HG03457 (cell line): Measurements from ENCODE around the gene ASPHD1.
"Not testable (repeated sequence)": the region's sequence is repeated elsewhere in the genome, so short reads cannot be mapped to it uniquely, and the experiment has no call there.

ENCODE experiments used
- ATAC-seq: cut with Tn5 transposase; IDR thresholded peaks from one replicate; pipeline ENCODE4 v1.9.1; 2021; ENCODE audit warnings: moderate number of reproducible peaks; ENCODE audit not compliant: unreplicated experiment

Gene ASPHD1, protein sequence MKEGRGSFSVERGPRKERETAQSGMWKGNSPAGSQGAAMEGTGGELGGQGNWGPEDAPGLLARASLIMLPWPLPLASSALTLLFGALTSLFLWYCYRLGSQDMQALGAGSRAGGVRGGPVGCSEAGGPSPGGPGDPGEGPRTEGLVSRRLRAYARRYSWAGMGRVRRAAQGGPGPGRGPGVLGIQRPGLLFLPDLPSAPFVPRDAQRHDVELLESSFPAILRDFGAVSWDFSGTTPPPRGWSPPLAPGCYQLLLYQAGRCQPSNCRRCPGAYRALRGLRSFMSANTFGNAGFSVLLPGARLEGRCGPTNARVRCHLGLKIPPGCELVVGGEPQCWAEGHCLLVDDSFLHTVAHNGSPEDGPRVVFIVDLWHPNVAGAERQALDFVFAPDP

DNA sequence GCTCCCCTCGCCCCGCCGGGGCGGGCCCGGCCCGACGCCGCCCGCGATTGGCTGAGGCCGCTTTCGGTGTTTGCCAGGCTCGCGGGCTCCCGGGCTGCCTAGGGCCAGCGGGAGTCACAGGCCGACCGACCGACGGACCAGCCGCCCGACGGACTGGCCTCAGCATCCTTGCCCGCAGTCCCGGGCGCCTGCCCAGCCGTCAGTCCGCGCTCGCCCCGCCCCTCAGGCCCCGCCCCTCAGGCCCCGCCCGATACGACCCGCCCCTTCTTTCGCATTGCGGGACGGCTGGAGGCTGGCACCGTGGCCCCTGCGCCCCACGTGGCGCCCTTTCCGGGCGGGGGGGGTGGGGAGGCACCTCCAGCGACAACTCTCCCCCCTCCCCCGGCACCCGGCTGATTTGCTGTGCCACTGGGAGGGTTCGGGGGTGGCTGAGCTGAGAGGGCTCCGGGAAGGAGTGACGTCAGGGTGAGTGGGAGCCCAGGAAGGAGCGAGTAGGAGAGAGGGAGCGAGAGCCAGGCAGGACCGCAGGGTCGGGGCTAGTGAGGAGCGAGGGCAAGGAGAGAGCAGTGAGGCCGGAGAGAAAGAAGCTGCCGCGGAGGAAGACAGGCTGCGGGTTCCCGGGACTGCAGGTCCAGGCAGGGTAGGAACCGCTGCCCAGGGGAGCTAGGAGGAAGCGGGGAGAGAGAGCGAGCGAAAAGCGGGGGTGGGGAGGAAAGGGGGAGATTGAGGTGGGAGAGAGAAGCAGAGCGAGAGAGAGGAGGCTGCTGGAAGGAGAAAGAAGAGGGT lies at the start of gene ASPHD1:
Gene ASPHD1 (plus strand): TSS at position 387 of the 786 bp plus-strand sequence. CDS start 484 bp downstream, outside the sequence.
- no peak for ATAC-seq

DNA sequence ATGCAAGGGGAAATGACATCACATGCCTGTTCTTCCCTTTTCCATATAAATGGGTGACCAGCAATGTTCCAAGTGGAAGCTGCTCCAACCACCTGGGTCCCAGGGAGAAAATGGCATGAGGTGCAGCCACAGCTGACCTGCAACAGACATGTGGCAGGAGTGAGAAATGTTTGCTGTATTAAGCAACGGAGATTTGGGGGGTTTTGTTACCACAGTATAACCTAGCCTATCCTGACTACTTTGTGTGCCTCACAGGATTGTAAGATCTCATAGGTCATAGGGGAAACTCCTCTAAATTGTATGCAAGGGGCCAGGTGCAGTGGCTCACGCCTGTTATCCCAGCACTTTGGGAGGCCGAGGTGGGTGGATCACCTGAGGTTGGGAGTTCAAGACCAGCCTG lies 49.3 kb upstream of the ASPHD1 start:
- no peak for ATAC-seq

DNA sequence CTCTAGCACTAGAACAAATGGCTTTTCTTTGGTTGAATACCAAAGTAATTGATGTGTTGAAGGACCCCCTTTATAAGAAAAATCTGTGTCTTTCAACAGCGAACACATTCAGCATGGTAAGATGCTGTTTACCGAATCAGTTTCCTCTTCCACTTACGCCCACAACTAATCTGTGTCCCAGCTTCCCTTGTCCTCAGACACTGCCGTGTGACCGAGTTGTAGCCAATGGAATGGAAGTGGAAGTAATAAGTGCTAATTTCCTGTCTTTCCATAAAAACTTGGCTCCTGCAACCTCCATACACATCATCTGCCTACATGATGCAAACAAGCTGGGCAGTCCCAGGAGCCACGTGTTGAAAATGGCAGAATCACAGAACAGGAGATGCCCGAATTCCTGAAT lies 47.6 kb upstream of the ASPHD1 start:
- ATAC-seq: no peak

DNA sequence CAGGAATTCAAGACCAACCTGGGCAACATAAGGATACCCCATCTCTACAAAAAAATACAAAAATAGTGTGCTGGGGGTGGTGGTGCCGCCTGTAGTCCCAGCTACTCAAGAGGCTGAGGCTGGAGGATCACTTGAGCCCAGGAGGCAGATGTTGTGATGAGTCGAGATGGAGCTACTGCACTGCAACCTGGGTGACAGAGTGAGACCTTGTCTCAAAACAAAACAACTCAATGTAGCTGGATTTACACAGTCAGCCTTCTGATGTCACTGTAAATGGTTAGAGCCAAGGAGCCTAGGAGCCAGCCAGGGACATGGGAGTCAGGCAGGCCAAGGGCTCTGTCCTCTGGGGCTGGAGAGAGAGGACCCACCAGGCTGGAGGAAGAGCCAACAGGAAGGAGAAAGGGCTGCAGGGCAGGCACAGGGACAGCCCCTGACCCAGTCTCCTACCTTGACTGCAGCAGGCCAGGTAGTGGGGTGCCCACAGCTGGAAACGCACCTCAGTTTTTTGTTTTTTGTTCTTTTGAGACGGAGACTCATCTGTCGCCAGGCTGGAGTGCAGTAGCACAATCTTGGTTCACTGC lies 45.7 kb upstream of the ASPHD1 start:
- no peak for ATAC-seq

DNA sequence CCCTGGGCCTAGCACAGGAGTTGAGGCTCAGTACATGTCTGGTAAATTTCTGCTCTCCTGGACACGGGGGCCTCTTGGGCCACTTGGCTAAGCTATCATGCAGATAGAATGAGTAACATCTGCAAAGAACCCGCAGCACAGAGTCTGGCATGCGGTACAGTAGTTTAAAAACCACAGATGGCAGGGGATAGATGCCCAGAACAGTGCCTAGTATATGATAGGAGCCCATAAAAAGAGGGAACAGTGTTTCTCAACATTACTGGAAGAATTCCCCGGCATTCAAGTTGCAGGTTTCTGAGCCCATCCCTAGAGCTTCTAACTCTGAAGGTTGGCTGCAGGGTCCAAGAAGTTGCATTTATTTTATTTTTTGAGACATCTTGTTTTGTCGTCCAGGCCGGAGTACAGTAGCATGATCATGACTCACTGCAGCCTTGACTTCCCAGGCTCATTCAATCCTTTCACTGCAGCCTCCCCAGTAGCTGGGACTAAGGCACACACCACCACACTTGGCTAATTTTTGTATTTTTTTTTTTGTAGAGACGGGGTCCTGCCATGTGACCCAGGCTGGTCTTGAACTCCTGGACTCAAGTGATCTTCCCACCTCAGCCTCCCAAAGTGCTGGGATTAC lies 43.0 kb upstream of the ASPHD1 start:
- no peak for ATAC-seq

DNA sequence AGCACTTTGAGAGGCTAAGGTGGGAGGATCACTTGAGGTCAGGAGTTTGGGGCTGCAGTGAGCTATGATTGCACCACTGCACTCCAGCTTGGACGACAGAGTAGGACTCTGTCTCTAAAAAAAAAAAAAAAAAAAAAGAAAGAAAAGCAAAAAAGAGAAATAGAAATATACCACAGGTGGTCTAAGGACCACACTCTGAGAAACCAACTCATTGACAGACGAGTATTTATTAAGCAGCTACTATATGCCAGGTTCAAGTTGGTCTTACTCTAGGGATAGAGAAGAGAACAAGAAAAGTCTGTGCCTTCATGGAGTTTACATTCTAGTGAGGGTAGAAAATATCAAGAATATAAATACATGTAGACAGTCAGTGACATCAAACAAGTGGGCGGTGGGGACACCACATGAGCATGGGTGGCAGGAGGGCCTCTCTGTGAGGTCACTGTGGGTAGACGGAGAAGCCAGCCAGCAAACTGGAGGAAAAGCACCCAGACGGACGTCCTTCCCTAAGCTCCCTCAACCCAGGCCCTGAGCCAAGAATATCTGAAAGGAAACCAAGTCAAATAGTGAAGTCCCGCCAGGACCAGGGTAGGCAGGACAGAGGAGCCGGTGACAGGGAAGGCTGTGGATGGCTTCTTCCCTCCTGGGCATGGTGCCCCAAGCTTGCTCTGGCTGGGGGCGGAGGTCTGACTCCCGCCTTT lies 42.0 kb upstream of the ASPHD1 start:
- no peak for ATAC-seq

DNA sequence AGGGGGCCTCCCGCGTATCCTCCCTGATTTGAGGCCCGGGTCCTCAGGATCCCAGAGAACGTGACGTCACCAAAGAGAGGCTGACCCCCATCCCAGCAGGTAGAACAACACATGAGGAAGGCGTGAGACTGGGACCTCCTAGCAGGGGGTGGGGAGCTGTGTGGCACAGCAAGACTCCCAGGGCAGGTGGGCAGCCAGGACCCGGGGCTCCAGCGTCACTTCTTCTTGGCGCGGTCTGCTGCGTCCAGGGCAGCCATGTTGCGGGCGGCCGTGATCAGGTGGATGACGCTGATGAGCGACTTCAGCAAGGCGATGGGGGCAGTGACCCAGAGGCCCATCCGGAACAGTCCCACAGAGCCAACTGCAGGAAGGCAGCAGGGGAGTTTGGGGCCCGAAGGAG lies 41.3 kb upstream of the ASPHD1 start:
- ATAC-seq: no peak

DNA sequence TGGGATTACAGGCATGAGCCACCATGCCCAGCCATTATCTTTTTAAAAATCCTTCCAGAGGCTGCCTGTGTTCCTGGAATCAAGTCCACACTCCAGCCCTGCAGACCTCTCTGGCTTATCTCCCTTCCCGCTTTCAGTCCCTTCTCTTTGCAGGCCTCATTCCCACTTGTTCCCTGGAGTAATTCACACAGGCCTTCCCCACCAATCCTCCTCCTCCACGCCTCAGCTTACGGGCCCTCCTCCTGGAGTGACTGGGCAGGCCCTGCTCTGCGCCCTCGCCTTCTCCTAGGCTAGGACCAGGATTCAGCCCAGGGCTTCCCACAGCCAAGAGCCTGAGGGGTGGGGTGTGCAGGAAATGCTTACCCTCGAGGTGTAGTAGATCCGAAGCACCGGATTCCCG lies 40.1 kb upstream of the ASPHD1 start:
- no peak for ATAC-seq

DNA sequence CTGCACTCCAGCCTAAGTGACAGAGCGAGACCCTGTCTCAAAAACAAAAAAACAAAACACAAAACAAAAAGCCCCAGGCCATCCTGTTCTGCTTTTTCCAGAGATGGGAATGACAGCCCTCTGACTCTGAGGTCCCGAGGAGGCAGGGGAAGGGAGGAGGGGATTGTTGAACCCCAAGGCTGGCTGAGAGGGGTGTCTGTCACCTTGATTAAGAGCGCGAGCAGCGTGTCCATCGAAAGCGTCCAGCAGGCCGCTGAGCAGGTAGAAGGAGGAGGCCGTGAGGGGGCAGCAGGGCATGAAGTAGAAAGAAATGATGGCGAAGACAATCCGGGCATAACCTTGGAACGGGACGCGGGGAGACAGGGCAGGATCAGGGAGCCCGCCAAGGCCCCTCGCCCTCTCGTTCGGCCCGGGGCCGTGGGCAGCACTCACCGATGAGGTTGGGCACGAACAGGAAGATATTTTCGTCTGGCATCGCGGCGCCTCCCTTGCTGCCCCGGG lies 37.9 kb upstream of the ASPHD1 start:
- no peak for ATAC-seq

DNA sequence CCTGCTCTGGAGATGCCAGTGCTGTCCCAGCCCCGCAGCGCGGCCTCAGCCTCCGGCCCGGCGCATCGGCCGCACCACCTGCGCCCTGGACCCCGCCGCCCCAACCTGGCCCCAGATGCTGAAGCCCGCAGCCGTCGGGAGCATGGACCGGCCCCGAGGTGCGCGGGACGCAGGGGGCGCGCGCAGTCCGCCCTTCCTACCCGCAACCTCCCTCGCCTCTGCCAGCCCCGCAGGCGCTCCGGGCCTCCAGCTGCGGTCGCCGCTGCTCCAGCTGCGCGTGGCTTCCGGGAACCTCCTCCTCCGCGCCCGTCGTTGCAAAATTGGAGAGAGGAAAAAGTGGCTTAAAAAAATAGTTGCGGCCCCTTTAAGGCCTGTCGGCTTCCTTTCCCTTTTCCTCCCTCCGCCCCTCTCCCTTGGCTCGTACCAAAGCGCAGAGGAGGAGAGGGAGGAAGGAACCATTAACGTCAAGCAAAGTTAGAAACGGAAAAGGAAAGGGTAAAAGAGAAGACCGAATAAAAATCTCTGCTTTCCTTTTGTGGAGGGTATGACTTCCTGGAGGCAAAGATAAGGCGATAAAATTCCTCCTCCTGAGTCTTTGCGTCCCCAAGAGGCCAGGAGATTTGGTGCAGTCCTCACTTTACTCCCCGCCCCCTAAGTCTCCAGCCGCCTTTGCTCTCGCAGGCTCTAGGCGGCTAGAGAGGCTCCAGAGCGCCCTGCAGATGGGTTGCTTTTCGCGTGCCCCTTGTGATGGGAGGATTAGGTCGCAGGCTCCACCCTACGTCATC lies 37.2 kb upstream of the ASPHD1 start, which contains the start of gene CDIPT:
Gene CDIPT (minus strand): TSS at position 343 of the 785 bp plus-strand sequence. CDS start 369 bp downstream, outside the sequence.
- peak; percentile 95 for ATAC-seq

DNA sequence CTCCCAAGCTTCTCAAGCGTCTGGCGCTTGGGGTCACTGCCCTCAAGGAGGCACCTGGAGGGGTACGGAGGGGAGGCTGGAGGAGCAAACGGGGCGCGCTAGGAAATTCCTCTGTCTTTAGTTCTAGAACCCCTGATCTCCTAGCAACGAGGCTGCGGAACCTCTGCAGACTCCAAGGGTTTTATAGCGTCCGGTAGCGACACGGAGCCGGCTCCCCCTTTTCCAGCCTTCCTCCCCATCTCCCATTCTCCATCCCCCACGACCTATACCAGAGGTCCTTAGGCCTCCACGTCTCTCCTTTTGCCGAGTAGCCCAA lies 36.7 kb upstream of the ASPHD1 start:
- no peak for ATAC-seq

DNA sequence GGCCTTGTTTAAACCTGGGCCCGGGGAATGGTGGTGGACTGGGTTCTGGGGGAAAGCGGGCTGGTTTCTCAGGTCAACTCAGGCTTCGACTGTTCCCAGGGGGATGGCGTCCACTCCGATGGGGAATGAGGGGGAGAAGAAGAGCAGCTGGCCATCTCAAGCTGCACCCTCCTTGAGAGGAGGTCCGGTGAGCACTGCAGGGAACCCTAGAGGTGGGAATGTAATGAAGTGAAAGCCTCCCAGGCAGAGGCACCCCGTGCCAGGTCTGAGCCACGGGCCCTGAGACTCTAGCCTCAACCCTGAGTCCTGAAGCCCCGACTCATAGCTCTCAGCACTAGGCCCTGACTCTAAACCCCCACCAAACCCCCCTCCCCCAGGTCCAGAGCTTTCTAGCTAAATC lies 36.1 kb upstream of the ASPHD1 start:
- no peak for ATAC-seq

DNA sequence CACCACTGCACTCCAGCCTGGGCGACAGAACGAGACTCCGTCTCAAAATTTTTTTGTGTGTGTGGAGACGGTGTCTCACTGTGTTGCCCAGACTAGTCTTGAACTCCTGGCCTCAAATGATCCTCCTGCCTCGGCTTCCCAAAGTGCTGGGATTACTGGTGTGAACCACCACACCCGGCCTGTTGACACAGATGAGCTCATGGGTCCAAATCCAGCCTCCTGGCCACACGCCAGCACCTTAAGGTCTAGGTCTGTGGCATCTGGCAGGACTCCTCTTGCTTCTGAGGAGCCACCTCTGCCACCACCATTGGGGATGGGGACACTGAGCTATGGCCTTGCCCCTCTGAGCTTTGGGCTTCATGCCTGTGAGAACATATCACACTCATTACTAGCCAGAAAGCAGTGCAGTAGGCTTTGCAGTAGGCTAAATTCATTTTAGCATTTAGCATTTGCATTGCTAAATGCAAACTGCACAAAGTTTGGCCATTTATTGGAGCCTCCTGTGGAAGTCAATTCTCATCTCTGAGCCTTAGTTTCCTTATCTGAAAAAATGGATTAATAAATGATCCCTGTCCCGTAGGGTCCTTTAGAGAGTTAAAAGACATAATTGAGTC lies 31.8 kb upstream of the ASPHD1 start:
- no peak for ATAC-seq

DNA sequence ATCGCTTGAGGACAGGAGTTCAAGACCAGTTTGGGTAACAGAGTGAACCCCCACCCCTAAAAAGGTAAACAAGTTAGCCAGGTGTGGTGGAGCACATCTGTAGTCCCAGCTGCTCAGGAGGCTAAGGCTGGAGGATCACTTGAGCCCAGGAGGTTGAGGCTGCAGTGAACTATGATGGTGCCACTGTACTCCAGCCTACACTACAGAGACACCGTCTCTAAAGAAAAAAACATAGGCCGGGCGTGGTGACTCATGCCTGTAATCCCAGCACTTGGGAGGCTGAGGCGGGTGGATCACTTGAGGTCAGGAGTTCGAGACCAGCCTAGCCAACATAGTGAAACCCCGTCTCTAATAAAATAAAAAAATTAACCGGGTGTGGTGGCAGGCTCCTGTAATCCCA lies 31.2 kb upstream of the ASPHD1 start:
- ATAC-seq: not testable (repeated sequence)

DNA sequence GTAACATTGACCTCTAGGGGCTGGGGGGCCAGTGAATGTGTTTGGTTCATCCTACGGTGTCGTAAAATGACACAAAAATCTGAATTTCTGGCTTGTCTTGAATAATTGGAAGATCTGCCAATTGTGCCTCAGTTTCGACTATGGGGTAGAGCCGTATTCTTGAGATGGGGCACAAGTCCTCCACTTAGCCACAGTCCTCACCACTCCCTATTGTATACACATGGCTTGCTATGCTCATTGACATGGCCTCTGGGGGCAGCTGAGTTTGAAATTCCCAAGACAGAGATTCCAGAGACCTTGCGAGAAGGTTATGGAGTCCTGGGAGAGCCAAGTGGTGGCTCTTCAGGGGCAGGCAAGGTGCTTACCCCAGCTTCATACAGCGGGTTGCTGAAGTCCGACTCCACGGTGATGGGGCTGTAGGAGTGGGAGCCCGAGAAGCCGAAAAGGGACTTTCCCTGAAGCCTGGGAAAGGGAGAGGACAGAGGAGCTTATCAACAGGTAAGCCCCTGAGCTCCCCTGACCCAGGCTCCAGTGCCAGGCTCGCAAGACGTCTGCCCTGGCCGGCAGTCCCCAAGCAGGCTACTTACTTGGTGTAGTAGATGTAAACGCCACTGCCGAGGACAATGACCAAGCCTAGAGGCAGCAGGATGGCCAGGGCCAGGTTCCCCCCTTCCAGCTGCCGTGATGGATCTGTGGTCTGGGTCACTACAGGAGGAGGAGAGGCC lies 28.3 kb upstream of the ASPHD1 start:
- ATAC-seq: no peak

DNA sequence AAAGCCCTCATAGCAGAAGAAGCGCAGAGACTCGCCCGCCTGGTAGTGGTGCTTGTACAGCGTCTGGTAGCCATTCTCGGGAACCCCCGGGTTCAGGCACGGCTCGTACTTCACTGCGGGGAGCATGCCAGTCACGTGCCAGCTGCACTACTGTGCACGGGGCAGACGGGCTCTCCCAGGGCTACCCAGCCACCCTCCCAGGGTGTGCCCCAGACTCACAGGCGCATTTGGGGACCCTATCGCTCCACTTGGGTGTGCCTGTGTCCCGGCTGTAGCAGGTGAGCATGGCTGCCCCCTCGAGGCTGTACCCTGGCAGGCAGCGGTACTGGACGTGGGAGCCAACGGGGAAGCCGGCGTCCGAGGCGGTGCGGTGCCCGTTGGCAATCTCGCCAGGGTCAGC lies 27.0 kb upstream of the ASPHD1 start:
- no peak for ATAC-seq

DNA sequence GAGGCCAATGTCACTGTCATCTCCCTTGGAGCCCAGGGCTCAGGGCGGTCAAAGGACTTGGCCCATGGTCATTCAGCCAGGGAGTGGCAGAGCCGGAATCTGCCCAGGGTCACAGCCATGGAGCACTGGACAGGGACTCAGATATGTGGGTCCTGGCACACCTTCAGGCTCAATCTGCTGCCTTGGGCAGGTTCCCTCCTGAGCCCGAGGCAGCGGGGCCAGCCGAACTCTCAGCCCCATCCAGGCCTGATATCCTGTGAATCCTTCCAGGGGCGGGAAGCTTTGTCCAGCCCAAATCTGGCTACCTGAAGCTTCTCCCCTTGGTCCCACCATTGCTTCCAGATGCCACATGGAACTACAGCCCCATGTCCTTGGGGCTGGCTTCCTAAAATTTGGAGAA lies 25.1 kb upstream of the ASPHD1 start:
- no peak for ATAC-seq

DNA sequence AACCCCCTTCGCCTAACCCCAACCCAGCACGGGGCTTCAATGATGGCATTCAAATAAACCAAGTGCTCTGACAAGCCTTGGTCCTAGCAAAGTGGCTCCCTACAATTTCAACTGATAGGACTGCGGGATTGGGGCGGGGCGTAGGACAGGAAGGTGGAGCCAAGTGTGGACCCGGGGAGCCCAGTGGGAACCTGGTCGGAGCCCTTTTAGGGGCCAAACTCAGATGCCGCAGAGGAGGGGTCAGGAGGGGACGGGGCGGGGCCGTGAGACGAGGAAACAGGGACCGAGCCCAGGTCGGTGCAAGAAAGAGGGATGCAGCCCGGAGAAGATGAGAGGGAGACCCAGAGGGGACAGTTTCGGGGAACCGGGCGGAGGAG lies 24.1 kb upstream of the ASPHD1 start:
- no peak for ATAC-seq
